Activated CD8-positive, alpha-beta memory T cell treated with anti-CD3 and anti-CD28 coated beads, Interleukin-2, amount 50 U/mL, for 48 hours (primary cell): ENCODE data around the gene ANKRD23.
"Not testable (repeated sequence)": the region's sequence is repeated elsewhere in the genome, so short reads cannot be mapped to it uniquely, and the experiment has no call there.

Source experiments
- DNase-seq: peaks from one replicate; pipeline ENCODE4 v3.0.0-alpha.2; 2020

ANKRD23 gene

DNA sequence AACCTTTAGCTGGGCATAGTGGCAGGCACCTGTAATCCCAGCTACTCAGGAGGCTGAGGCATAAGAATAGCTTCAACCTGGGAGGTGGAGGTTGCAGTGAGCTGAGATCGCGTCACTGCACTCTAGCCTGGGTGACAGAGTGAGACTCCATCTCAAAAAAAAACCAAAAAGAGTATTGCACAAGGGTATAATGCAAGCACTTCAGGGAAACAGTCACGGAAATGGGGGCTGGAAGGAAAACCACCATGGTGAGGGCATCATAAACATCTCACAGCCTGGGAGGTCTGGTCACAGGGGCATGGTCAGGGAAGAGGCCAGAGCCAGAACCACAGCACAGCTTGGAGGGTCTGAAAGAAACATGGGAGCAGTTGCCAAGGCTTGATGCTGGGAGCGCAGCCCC, 19.2 kb upstream of the ANKRD23 start:
- DNase-seq, result not testable (repeated sequence)

DNA sequence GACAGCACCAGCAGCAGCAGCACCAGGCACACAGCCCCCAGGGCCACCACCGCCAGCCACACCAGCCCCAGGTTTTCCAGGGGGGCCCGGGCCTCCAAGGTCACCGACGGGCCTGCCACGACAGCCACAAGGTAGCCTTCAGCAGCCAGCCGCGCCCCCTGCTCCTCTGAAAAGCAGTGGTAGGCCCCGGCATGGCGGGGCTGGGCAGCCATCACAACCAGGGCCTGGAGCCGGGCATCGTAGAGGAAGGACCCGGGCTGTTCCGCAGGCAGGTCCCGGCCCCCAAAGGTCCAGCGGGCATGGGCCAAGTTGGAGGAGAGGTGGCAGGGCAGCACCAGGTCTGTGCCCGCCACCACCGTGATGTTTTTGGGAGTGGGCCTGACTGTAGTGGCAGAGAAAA, 17.3 kb upstream of the ANKRD23 start:
- DNase-seq, result no peak

DNA sequence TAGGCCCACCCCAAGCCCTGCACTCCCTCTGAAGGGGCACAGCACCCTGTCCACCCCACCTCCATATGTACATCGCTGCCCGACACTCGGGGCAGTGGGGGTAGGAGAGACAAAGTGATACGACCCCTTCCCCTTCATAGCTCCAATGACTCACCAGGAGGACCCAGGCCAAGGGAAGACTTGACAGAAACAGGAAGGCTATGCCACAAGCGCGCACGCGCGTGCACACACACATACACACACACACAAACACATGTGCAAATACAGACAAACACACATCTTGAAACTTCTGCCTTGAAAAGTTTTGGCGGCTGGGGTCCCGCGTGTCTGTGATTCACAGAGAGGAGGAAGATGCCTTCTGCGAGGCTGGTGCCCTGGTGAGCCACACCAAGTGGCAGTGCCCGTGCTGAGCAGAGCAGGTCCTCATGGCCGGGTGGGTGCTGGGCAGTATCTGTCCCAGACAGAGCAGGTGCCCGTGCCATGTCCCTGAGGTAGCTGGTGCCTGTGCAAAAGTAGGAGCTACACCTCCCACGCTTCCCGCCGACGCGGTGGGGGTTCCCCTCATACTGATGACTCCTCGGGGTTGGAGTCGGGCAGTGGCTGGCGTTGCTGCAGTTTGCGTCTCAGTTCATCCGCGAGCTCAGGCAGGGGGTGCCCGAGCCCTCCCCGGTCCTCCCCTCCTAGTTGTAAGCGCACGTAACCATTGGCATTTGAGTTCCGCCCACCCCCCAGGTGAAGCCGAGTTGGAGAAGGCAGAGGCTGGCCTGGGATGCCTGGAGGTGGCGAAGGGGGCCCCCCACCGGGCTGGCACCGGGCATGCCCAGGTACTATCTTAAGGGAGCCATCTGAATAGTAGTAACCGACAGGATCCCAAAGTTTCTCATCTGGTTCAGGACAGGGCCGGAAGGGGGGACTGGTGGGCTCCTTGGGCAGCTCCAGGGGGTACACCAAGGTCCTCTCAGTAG, 16.5 kb upstream of the ANKRD23 start:
- DNase-seq, result peak; percentile 72

DNA sequence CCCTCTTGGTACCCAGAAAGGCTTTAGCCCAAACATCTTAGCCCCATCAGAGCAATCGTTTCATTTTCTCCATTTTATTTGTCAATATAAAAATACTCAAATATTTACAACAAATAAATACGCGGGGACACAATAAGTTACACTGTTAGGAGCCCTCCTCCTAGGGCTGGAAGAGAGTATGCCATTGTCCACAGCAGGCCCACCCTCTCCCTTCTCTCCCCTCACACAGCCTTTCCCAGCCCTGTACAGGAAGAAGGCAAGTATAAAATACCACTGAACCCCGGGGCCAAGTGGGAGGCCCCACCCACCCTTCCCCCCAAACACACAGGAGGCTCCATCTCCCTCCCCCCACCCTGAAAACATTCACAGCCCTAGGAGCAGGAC, 15.9 kb upstream of the ANKRD23 start:
- DNase-seq, result no peak

- DNase-seq, result peak; percentile 56
Measured at GRCh38 chr2:96859099-96859649, 15.4 kb upstream of the ANKRD23 start.

DNA sequence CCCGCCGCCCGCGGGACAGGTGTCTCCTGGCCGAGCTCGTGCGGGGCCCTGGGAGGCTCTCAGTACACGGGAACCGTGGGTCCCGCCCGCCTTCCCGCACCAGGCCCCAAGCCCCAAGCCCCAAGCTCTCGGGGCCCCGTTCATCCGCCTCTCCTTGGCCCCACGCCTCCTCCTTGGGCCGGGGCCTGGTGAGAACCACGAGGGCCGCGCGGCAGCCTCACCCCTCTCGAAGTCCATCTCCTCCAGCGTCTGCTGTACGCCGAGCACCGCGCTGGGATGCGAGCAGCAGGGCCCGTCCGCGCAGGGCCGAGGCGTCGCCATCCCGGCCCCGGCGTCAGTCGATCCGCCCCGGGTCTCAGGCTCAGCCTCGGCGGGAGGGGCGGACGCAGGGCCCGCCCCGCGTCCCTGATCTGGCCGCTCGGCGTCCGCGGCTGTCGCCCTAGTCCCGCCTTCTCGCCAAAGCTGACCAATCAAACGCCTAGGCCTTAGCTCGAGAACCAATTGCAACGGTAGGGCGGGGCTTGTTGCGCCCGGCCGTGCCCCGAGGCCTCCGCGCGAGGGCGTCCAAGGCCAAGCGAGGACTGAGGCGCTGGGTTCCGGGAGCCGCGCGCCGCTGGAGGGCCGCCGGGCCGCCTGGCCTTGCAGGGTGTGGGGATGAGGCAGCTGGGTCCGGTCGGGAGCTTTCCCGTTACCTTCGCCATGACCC, 14.0 kb upstream of the ANKRD23 start, which contains the start of gene ANKRD39:
Gene ANKRD39 (minus strand): TSS at position 350 of the 706 bp plus-strand sequence. CDS start 29 bp downstream, at position 321.
- peak; percentile 96 for DNase-seq

- DNase-seq, result peak; percentile 75
Measured at GRCh38 chr2:96856776-96857666, 13.2 kb upstream of the ANKRD23 start.

DNA sequence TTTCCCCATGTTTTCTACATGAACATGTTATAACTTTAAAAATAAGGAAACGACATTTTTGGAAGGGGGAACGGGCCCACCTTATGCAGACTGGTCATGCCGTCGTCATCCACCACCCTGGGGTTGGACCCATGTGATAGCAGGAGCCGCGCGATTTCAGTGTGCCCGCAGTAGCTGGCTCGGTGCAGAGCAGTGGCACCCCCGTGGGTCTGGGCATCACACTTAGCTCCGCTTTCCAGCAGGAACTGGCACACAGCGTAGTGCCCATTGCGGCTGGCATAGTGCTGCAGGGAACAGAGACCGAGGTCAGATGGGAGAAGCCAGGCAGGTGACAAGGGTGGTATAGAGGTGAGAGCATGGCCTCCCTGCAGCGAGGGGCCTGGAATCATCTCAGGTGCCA, 9.5 kb upstream of the ANKRD23 start:
- no peak for DNase-seq

DNA sequence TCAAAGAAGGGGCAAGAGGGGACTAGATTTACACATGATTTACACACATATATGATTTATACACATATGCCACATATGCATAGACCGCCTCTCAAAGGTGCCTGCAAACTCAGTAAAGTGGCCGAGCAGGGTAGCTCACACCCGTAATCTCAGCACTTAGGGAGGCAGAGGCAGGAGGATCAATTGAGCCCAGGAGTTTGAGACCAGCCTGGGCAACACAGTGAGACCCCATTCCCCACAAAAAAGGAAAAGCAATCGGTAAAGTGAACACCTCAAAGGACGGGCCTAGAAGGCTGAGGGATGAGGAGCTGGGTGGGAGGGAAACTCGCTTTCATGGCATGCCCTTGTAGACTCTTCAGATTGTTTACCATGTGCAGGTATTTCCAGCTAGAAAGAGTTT, 8.8 kb upstream of the ANKRD23 start:
- DNase-seq, result no peak

DNA sequence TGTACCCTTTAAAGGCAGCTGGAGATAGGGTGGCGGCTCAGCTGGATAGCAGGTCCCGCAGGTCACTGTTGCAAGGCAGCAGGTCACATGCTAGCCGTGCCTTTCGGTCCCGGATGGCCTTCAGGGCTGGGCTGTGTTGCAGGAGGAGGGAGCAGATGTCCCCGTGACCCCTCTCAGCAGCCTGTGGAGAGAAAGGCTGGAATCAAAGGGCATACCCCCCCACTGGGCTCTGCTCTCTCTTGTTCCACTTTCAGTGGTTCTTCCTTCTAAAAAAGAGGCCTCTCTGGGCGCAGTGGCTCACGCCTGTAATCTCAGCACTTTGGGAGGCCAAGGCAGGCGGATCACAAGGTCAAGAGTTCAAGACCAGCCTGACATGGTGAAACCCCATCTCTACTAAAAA, 4.4 kb upstream of the ANKRD23 start:
- no peak for DNase-seq

DNA sequence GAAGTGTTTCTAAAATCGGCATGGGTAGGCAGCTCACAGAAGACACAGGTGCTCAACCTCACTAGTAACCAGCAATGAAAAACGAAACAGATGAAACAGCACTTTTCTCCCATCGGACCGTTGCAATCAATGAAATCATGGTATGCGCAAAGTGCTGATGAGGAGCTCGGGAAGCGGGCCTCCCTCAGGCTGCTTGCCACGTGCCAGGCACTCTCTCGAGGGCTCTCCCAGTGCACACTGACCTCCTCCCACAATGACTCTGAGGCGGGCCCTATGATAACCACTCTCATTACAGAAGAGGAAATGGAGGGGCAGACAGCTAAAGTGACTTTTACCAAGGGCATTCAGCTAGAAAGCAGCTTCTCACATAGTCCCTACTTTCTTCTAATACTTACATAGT, 3.8 kb upstream of the ANKRD23 start:
- DNase-seq, result no peak

- no peak for DNase-seq
Measured at GRCh38 chr2:96846825-96847224, 3.0 kb upstream of the ANKRD23 start.

DNA sequence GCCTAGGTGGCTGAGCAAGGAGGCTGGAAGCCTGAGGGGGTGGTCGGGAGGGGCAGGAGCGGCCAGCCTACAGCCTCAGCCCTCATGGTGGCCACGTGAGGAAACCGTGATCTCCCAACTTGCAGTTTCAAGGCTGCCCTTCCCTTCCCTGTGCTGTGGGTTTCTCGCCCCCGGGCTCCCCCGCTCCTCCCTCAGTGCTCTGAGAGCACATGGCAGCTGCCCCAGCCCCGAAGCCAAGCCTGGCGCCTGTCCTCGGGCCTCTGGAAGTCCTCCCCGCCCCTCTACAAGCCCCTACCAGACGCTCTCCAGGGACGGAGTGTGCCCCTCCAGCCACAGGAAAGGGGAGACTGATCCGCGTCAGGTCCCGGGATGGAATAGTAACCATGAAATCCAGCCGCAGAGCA, 586 bp upstream of the ANKRD23 start:
- DNase-seq, result peak; percentile 52

GRCh38 chr2:96842600-96842999, 1.2 kb downstream of the ANKRD23 start:
- no peak for DNase-seq

DNA sequence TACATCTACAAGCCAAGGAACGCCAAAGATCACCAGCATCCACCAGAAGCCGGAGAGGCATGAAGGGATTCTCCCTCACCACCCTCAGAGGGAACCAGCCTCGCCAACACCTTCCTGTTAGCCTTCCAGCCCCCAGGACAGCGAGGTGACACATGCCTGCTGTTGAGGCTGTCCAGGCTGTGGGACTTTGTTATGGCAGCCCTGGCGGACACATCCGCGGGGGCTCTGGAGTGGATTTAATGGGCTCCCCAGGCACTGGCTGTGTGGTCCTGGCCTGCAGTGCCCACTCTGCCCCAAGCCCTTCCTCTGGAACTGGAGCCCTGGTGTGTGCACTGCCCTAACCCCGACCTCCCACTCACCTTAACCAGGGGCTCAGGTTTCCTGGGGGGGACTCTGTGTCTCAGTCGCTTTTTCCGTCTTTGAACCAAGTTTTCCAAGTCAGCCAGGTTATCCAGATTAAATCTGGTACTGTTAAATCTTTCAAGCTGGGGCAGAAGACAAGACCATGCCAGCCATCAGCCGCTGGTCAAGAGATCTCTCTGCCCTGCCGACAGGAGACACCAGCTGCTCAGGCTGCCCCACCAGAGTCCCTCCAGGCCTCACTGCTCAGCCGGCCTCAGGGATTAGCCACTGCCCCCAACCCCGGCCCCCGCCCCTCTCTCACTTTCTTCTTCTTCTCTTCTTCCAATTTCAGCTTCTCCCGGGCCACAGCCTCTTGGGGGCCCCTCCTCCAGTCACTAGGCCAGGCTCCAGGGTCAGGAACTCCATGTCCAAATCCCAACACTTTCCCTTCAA, 1.9 kb downstream of the ANKRD23 start:
- no peak for DNase-seq

- DNase-seq, result no peak
Measured at GRCh38 chr2:96839875-96840850, 3.7 kb downstream of the ANKRD23 start.

GRCh38 chr2:96839293-96839874, 4.4 kb downstream of the ANKRD23 start:
- DNase-seq, result peak; percentile 87

- peak; percentile 51 for DNase-seq
Measured at GRCh38 chr2:96838345-96839292, 5.2 kb downstream of the ANKRD23 start.

GRCh38 chr2:96837575-96837974, 6.2 kb downstream of the ANKRD23 start:
- no peak for DNase-seq
